COLO668 (cell line): ENCODE data around the gene CCDC28B.

Experiments used
- DNase-seq: peaks from one replicate; lab custom pipeline; 2025; ENCODE audit not compliant: unreplicated experiment; lab: John Stamatoyannopoulos, UW

Gene CCDC28B

DNA sequence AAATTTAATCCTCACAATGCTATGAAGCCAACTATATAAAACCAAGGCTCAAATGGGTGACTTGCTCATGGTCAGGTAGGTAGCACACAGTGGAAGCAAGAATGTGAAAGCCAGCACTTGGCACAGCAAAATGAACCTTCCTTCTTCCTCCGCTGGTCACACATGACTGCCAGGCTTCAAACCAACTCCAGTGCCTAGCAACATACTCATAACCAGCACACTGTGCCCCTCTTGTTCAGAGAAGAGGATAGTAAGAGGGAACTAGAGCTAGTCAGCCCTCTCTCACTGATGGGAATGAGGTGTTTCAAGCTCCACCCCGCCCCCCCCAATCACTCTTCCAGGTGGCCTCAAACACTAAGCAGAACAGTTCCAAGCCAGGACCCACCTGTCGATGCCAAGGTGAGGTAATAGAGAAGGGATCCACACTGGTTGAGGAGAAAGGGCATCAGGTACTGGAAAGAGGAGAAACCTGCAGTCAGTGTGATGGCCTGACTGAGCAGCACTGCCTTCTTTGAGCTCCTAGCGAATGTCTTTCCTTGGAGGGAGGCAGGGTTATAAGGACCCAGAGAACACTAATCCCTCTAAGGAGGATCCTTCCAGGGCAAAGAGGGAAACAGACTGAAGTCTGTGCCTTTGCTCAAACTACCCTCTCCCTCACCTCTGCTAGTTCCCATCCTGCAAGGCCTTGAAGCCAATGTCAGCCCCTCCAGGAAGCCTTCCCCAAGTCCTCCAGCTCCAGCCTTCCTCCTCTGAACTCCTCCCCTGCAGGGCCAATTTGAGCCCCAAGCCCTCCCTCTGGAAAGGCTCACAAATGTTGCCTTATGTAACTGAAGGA lies 20.6 kb downstream of the CCDC28B start:
- peak; percentile 84 for DNase-seq

DNA sequence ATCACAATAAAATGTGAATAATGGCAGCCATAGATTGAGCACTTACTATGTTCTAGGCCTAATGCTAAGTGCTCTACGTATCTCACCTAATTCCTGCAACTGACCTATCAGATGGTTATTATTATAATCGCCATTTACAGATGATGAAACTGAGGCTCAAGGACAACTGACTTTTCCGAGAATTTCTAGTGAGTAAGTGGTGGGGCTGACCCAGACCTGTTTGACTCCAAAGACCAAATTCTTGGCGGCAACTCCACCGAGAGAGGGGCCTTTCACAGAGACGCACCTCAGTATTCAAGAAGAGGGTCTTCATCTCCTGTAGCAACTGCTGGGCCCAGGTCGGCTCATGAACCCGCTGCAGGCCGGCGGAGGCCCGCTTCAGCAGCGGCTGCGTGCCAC lies 21.2 kb downstream of the CCDC28B start:
- no peak for DNase-seq

DNA sequence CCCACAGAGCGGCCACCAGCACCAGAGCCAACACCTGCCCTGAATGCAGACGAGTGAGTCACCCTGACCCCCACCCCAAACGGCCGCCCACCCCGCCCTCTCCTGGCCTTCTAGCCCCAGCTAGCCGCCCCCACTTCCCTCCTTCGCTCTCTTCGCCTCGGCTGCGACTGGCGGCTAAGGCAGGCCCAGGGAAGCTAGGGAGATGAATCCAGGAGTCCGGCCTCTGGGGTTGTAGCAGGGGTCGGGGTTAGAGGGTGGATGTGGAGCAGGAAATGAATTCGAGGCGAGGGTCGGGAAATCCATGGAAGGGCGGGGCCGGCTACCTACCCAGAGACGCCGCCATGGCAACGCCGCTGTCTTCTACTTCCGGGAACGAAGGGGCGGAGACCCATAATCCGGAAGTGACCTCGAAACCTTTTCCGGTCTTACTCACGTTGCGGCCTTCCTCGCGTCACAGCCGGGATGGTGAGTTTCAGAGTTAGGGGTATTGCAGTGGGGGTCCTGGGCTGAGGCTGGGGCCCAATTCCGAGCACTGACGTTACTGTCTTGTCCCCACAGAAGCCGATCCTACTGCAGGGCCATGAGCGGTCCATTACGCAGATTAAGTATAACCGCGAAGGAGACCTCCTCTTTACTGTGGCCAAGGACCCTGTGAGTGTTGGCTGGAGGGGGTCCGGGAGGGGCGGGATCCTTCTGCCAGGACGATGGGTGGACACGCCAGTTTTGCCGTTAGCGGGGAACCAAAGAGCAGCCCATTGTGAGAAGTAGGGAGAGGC lies 21.8 kb downstream of the CCDC28B start, which contains the start of the genes EIF3I and TMEM234:
Gene EIF3I, plus strand, starts transcription at position 428 of the 776 bp plus-strand sequence. Its CDS starts 35 bp downstream, at position 463.
Gene TMEM234, minus strand, starts transcription at position 374 of the 776 bp plus-strand sequence. Its CDS starts 31 bp downstream, at position 343.
- DNase-seq: peak; percentile 99

DNA sequence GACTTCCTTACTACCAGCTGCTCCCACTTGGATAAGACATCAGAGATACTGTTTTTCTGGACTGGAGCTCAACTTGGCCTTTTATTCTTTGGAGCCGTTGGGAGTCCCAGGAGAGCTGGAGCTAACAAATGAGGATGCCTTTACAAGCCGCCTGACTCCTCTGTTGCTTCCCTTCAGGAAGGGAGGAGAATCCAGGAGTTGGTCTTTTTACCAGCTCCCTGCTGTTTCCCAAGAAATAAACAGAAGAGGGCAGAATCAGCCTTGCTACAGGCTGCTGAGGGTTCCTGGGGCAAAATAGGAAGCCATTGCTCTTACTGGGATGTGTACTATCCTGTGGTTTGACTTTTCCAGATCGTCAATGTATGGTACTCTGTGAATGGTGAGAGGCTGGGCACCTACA lies 23.3 kb downstream of the CCDC28B start:
- DNase-seq: no peak

DNA sequence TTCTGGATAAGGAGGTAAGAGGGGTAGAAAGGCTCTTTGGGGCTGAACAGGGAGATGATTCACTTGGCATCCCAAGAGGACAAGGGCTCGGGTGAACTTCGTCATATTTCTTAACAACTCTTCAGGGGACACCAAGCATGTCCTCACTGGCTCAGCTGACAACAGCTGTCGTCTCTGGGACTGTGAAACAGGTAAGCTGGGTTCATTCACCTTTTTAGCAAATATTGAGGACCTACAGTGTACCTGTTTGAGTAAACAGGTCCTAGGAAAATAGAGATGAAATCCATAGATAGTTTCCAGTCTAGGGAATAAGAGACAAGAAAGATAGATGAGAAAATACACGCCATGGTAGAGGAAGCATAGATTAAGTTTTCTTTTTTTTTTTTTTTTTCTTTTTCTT lies 23.9 kb downstream of the CCDC28B start:
- DNase-seq: no peak

DNA sequence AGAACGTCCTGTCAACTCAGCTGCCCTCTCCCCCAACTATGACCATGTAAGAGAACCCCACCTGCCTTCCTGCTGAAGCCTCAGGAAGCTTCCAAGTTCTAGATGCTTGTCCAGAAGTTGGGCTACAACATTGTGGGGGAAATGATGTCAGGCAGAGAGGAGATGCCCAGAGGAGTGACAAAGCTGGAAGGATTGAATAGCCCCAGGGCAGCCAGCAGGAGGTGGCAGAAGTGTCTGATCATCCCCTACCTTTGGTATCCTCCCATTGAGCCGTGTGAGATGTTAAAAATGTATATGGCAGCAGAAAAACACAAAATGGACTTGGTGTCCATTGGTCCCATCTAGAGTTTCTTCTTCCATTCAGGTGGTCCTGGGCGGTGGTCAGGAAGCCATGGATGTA lies 28.4 kb downstream of the CCDC28B start:
- no peak for DNase-seq

DNA sequence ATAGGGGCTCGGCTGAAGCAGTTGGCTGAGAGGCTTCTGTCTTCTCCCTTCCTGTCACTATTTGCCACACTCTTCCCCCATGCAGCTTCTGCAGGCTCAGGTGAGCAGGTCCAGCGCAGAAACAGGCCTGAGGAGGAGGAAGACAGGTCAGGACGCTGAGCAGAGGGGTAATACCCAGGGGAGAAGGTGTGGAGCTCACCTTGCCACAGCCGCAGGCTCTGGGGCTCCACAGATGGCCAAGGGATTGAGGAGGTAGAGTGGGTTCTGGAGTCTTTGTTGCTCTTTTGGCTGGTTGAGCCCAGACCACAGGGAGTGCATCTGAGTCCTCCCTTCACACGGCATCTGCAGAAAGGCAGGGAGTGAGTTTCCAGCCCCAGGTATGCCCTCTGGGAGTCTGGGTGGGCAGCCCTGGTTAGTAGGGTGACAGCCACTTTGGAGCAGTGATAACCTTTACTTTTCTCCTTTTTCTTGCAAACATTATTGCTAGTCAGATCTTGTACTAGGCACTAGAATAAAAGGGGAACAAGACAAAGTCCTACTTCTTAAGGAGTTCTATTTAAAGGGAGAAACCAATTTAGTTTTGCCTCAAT lies 31.5 kb downstream of the CCDC28B start:
- no peak for DNase-seq

DNA sequence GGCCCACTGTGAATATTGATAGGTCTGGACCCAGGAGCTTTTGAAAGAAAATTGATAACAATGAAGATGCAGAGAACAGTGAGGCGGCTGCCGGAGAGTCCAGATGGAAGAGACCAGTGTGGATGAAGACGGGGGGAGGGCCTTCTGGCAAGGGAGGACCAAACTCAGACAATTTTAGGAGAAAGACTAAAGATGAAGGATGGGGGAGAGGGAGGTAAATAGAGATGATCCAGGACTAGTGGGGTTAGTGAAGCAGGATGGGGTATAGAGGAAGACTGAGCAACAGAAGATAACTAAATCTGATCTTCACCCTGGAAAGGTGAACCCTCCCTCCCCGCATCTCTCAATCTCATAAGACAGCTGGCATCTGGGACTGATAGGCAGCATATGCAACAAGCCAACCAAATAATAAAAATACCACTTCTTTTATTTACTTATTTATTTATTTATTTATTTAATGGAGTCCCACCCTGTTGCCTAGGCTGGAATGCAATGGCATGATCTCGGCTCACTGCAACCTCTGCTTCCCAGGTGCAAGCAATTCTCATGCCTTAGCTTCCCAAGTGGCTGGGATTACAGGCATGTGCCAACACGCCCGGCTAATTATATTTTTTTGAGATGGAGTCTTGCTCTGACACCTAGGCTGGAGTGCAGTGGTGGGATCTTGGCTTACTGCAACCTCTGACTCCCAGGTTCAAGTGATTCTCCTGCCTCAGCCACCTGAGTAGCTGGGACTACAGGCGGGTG lies 32.3 kb downstream of the CCDC28B start:
- peak; percentile 41 for DNase-seq

DNA sequence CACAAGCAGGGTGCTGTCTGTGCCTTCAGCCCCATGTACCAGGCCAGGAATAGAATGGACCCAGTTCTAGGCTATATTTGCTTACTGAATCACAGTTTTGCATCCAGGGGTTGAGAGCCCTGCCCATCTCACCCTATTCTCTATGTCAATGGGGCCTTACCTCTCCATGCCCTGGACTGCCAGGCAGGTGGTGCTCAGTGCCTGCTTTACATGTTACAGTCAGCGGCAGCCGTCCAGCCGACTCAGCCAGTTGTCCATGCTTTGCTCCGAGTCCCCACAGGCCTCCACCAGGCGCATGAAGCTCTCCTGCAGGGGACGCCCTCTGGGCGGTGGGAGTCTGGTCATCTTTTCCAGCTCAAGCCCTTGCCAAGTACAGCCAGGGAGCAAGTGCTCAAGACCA lies 34.4 kb downstream of the CCDC28B start:
- DNase-seq: no peak

DNA sequence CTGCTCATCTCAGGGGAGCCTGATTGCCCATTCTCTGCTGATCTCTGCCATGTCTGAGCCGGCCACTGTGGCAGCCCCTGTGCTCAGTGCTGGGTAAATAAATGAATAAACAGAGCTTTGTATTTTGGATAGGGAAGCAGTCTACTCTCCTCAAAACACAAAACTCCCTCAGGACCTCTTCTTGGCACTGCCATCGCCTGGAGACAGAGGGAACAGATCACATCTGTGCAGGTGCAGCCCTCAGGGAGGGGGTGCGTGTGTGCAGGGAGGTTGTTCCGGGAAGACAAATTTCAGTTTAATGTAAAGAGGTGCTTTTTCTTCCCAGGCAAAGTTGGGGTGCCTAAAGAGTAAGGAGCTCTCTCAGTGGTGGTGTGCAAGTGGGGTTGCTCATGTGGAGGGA lies 38.9 kb downstream of the CCDC28B start:
- DNase-seq: peak; percentile 78

DNA sequence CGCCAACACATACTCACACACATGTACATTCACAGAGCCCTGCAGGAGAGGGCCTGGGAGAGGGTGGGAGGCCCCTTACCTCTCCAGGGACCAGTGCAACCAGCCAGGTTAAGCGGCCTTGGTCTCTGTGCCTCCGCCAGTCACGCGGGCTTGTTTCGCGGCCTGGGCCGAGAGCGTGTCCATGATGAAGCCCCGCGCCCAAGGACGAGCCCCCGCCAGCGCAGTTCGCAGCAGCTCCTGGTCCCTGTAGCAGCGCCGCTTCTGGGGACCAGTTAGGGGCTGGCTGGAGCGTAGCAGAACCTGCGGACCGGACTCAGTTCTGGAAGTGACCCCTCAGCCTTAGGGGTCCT lies 39.4 kb downstream of the CCDC28B start:
- DNase-seq: peak; percentile 80

DNA sequence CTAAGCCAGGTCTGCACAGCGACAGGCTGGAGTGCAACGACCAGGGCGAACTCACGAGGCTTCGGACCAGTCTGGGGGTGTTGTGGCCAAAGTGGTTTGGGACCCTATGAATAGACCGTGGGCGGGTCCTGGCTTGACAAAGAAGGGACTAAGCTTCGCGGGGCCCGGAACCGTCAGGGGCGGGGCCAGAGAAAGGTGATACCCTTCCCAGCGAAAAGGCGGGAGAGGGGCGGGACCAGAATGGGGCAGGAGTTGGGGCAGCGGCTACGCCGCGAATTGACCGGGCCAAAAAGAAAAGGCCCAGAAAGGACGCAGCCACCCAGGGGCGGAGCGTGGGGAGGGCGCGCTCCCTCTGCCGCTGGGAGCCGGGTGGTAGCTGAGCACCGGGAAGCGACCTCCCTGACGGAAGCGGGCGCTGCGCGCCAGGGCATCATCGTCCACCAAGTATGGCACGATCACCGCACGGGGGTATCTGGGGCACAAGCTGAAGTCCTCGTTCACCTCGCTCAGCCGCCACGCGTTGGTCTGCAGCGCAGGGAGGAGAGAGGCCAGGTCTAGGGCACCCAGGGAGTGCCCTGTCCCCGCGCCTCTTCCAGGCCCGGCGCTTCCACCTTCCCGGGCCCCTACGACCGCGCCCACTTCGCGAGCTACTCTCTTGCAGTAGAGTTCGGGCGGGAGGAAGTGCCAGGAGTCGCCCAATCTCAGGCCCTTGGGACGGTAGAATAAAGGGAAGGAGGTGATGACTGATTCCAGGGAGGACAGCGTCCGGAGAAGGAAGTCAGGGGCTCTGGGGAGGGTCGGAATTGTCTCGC lies 40.0 kb downstream of the CCDC28B start:
- peak; percentile 99 for DNase-seq

DNA sequence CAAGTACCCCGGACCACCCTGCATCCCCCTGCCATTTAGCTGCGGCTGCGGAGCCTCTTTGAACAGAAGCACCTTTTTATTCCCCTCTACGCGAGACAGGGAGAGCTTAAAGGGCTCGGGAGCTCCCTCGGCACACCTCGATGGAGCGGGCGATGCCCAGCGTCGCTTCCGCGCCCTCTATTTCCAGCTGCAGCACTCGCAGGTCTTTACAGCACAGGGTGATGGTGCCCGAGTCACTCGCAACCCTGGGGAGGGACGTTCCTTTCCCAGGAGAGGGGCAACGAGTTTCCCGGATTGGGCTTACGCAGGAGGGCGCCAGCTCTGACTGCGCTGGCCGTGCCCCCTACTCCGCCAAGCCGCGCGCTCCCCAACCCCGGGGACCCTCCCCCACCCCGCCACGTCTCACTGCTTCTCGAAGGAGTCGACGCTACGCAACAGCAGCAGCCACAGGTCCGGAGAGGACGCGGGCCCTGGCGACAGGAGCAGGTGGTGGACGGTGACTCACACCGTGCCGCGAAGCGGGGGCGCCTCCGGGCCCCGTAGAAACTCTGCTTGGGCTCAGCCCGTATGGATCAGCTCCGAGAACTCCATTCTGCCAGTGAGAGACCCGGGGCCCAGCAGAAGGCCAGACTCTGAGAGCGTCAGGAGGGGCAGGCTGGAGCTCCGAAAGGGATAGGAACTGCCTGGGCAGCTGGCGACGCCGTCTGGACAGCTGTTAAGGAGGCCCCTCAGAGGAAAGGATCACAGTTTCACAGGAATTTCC lies 40.8 kb downstream of the CCDC28B start:
- peak; percentile 97 for DNase-seq

DNA sequence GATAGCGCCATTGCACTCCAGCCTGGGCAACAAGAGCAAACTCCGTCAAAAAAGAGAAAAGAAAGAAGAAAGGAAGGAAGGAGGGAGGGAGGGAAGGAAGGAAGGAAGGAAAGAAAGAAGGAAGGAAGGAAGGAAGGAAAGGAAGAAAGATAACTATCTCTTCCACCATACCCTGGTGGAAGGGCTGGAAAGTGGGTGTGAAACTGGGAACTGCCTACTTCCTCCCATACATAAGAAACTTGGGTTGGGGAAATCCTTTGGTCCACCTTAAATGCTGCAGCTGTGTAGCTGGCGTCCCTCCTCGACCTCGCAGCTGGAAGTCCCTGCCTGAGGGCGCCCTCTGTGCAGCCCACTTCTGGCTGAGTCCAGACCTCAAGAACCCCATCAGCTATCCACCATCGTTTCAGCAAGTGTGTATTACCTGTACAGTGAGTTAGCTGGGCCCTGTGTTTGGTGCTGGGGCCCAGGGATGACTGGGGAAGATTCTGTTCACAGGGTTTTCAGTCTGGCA lies 42.0 kb downstream of the CCDC28B start:
- peak; percentile 58 for DNase-seq

DNA sequence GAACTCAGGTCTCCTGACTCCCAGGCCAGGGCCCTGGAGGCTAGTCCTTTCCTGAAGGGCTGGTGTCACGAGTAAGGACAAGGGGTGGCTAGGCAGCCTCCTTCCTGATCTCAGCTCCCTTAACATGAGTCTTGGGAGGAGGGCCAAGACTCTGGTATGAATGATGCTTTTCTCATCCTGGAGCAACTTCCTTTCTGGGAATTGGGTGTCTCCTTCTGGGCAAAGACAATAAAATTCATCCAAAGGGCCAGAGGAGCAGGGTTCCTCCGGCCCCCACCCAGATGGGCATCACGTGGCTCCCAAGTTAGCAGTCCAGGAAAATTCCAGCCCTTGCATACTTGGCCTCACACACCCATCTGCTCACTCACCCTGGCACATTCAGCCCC lies 46.5 kb downstream of the CCDC28B start, which contains the start of gene FAM167B:
Gene FAM167B, plus strand, starts transcription at position 335 of the 386 bp plus-strand sequence. CDS start 200 bp downstream, outside the sequence.
- DNase-seq: no peak

DNA sequence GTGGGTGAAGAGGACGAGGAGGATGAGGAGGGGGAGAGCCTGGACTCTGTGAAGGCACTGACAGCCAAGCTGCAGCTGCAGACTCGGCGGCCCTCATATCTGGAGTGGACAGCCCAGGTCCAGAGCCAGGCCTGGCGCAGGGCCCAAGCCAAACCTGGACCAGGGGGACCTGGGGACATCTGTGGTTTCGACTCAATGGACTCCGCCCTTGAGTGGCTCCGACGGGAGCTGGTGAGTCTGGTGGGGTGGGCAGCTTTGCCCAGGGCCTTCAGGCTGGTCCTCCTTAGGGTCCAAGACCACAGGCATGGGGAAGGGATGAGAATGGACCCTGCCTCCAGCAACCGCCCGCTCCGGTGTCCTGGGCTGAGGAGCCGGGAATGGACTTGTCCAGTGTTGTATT lies 47.1 kb downstream of the CCDC28B start:
- no peak for DNase-seq

DNA sequence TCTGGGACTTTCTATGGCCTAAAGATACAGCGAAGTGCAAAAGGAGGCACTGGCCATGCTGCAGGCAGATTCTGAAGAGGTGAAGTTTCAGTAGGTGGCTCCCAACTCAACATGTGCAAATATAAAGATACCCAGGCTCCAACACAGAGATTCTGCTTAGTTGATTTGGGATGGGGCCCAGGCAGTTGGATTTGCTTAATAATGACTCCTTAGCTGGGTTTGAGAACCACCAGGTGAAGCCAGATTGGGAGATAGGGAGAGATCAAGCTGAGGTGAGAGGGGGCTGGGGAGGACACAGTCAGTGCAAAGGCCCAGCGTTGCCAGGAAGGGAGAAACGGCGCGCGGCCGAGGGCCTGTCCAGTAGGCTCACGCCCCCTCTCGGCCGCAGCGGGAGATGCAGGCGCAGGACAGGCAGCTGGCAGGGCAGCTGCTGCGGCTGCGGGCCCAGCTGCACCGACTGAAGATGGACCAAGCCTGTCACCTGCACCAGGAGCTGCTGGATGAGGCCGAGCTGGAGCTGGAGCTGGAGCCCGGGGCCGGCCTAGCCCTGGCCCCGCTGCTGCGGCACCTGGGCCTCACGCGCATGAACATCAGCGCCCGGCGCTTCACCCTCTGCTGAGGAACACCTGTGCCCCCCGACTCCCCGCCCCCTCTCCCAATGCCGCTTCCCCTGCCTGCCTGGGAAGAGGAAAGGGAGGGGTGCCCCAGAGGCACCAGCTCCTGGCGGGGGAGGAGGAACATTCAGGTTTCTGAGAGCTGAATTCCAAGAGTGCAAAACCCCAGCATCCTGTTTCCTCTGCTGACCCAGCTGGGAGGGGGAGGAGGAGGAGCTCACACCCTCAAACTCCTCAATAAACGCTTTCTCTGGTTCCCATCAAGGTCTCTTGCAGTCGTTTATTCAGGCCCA lies 47.8 kb downstream of the CCDC28B start:
- peak; percentile 99 for DNase-seq
